Colonic mucosa (tissue), 4 donors: Measurements from ENCODE around the gene PRSS12. TPM values are rescaled to one million over a fixed set of nuclear protein-coding genes. Genes with fewer than 3 reads are reported as not detected.
"Not testable (repeated sequence)": the region's sequence is repeated elsewhere in the genome, so short reads cannot be mapped to it uniquely, and the experiment has no call there.

Source experiments
- DNase-seq: peaks from one replicate; pipeline ENCODE4 v3.0.0-alpha.2; 2020
- H3K27ac ChIP-seq: fragments of 200-600 bp; one replicate; pipeline ENCODE4 v1.8.0; 2021
- H3K27me3 ChIP-seq: fragments of 200-600 bp; one replicate; pipeline ENCODE4 v1.8.0; 2021
- H3K36me3 ChIP-seq: fragments of 200-600 bp; one replicate; pipeline ENCODE4 v1.8.0; 2021
- H3K4me1 ChIP-seq: fragments of 200-600 bp; one replicate; pipeline ENCODE4 v1.8.0; 2021; ENCODE audit warnings: mild to moderate bottlenecking
- H3K4me3 ChIP-seq: fragments of 200-600 bp; one replicate; pipeline ENCODE4 v1.8.0; 2021
- H3K9ac ChIP-seq, 2 donors: one replicate each; pipeline ENCODE4 v1.7.0; 2013; ENCODE audit warnings: control low read depth in 2 of 2, low read depth in 2 of 2, low read length in 2 of 2
- H3K9me3 ChIP-seq: fragments of 200-600 bp; one replicate; pipeline ENCODE4 v1.8.0; 2021
- intact Hi-C: fragments of 100-400 bp; cut with DNase I; formaldehyde crosslinking; loops from one replicate; pipeline ENCODE4 v1.14.1; 2022
- total RNA-seq, 2 donors: library from RNA; stranded (reverse); fragmentation: NEBNext Ultra II Directional in 1 of 2; extraction: Animal tissue kit (Norgen Biotek cat#: 25700) in 1 of 2; gene quantifications; one replicate each; pipeline ENCODE4 v1.2.1, GENCODE V29; 2021
- TF ChIP-seq, protein P1 (sequence below): fragments of 200-600 bp; IDR thresholded peaks from one replicate; pipeline ENCODE4 v1.8.0; 2022; ENCODE audit warnings: antibody characterized with exemption, mild to moderate bottlenecking
- donor health status: healthy.
- donor health status: DM: no; HTN: no; CAD: no.
- donor health status: DM: no; HTN: no; CAD: no.

The PRSS12 gene
- 10 to 100 TPM; 20.1 to 22.4 TPM for total RNA-seq

DNA sequence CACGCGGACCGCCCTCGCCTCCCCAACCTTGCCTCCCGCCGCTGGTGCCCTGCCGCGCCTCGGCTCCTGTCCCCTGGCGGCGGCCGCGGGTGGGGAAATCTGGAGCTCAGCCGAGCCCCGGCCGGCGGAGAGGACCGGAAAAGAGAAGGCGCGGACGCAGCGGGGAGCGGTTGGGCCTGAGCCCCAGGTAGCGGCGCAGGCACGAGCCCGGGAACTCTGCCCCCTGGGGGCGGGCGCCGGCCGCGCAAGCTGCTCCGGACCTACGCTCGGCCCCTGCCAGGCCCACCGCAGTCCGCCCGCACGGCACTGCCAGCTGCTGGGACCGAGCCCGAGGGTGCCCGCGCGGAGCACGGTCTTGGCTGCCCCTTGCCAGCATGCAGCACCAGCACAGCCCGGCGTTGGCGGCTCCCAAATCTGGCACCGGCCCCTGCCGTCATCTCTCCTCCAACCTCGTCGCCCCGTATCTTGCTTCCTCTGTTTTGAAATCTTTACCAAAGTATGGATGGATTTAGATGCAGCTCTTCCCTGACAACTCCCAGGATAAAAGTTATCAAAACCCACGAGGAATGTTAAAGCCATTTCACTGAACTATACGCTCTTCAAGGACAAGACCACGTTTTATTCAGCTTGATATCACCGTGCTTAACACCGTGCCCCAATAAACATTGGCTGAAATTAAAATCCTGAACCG, at the start of gene PRSS12:
Gene PRSS12, minus strand, starts transcription at position 161 of the 691 bp plus-strand sequence. CDS start 283 bp downstream, outside the sequence.
- peak; percentile 83 for DNase-seq
- peak within 1 kb of the TSS; percentile 86 for H3K27ac ChIP-seq
- peak within 1 kb of the TSS; percentile 59 to 76 for H3K9ac ChIP-seq
- intact Hi-C loops, result loop anchor here (2.0 kb wide), 1 partner anchor 72 kb away; no protein-coding TSS in a partner anchor
- peak within 1 kb of the TSS; percentile 55 for H3K4me3 ChIP-seq
- H3K27me3 ChIP-seq, result peaks cover 5% of the 10 kb centered on the region
- peaks cover 4% of the 10 kb centered on the region for H3K4me1 ChIP-seq
- no peaks in the 10 kb centered on the region for H3K36me3 ChIP-seq
- H3K9me3 ChIP-seq, result no peaks in the 10 kb centered on the region
- TF ChIP-seq, protein P1, sequence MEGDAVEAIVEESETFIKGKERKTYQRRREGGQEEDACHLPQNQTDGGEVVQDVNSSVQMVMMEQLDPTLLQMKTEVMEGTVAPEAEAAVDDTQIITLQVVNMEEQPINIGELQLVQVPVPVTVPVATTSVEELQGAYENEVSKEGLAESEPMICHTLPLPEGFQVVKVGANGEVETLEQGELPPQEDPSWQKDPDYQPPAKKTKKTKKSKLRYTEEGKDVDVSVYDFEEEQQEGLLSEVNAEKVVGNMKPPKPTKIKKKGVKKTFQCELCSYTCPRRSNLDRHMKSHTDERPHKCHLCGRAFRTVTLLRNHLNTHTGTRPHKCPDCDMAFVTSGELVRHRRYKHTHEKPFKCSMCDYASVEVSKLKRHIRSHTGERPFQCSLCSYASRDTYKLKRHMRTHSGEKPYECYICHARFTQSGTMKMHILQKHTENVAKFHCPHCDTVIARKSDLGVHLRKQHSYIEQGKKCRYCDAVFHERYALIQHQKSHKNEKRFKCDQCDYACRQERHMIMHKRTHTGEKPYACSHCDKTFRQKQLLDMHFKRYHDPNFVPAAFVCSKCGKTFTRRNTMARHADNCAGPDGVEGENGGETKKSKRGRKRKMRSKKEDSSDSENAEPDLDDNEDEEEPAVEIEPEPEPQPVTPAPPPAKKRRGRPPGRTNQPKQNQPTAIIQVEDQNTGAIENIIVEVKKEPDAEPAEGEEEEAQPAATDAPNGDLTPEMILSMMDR, result peak; percentile 76

- H3K27me3 ChIP-seq, result no peaks in the 10 kb centered on the region
- H3K9ac ChIP-seq, result no peak overlapping the region
- TF ChIP-seq, protein P1, result no peak
- H3K36me3 ChIP-seq, result no peaks in the 10 kb centered on the region
- intact Hi-C loops, result no loop called here
- DNase-seq, result no peak
- no peak overlapping the region for H3K4me3 ChIP-seq
- H3K9me3 ChIP-seq, result no peaks in the 10 kb centered on the region
- no peak overlapping the region for H3K27ac ChIP-seq
- H3K4me1 ChIP-seq, result no peaks in the 10 kb centered on the region
These were observed 47.6 kb upstream of the PRSS12 start for GRCh38 chr4:118400356-118400755.

- intact Hi-C loops, H3K4me1 ChIP-seq, H3K9me3 ChIP-seq, H3K4me3 ChIP-seq, H3K9ac ChIP-seq, H3K36me3 ChIP-seq, H3K27ac ChIP-seq, DNase-seq, H3K27me3 ChIP-seq: not testable (repeated sequence)
These were observed 47.1 kb upstream of the PRSS12 start for GRCh38 chr4:118399883-118400282.

GRCh38 chr4:118398226-118399090, 45.7 kb upstream of the PRSS12 start:
- H3K4me1 ChIP-seq, result no peaks in the 10 kb centered on the region
- no peak overlapping the region for H3K27ac ChIP-seq
- TF ChIP-seq, protein P1, result no peak
- H3K9me3 ChIP-seq, result no peaks in the 10 kb centered on the region
- H3K4me3 ChIP-seq, result no peak overlapping the region
- no peak for DNase-seq
- intact Hi-C loops, result no loop called here
- H3K36me3 ChIP-seq, result no peaks in the 10 kb centered on the region
- H3K27me3 ChIP-seq, result no peaks in the 10 kb centered on the region
- H3K9ac ChIP-seq, result no peak overlapping the region

DNA sequence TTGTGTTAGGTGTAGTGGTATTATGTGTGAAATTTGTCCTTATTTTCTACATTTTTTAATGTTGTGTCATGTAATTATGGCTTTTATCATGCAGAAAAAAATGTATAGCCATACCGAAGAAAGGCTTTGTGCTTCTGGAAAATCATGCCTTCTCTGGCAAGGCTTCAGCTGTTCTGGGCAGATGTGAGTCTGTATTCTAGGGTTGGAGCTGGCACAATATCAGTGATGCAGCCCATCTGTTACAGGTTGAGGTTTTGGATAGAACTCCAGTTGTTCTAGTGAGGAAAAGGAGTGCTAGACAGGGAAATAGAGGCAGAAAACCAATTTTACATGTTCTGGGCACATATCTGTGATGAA, 44.8 kb upstream of the PRSS12 start:
- intact Hi-C loops, result no loop called here
- no peaks in the 10 kb centered on the region for H3K4me1 ChIP-seq
- TF ChIP-seq, protein P1, result no peak
- H3K9me3 ChIP-seq, result no peaks in the 10 kb centered on the region
- no peak overlapping the region for H3K27ac ChIP-seq
- no peaks in the 10 kb centered on the region for H3K27me3 ChIP-seq
- no peak for DNase-seq
- no peak overlapping the region for H3K9ac ChIP-seq
- H3K4me3 ChIP-seq, result no peak overlapping the region
- H3K36me3 ChIP-seq, result no peaks in the 10 kb centered on the region
